Measurements from ENCODE around the gene TNRC18. TPM values are rescaled to one million over a fixed set of nuclear protein-coding genes. Genes with fewer than 3 reads are reported as not detected.

The TNRC18 gene
- total RNA-seq, 2 experiments from 2014 or later: 64.0 to 65.7 TPM

- ATAC-seq (peak; percentile 17), DNase-seq (no peak)
- Mint-ChIP-seq H3K27me3 (peaks cover 78% of the 10 kb centered on the region), H3K36me3 (no peaks in the 10 kb centered on the region), H3K27ac (no peak overlapping the region), H3K4me1 (peaks cover 28% of the 10 kb centered on the region), H3K4me3 (peak overlapping the region; percentile 32), H3K9me3 (ENCODE audit: low read depth) (no peaks in the 10 kb centered on the region)
- CTCF ChIA-PET: interaction anchor here (0.9 to 5.0 kb wide), 8 partner anchors 23 to 181 kb away, joined by 3 to 30 read pairs (median 3); no protein-coding TSS in a partner anchor
These were observed 2.5 kb downstream of the TNRC18 start for GRCh38 chr7:5420881-5421713.

- no peak for ATAC-seq
- H3K9me3 Mint-ChIP-seq (ENCODE audit: low read depth): no peaks in the 10 kb centered on the region
- peak overlapping the region; percentile 22 for H3K4me3 Mint-ChIP-seq
- CTCF ChIA-PET: interaction anchor here (0.9 to 1.5 kb wide), 3 partner anchors 24 to 64 kb away, joined by 3 to 4 read pairs (median 3); no protein-coding TSS in a partner anchor
- peaks cover 70% of the 10 kb centered on the region for H3K27me3 Mint-ChIP-seq
- H3K27ac Mint-ChIP-seq: no peak overlapping the region
- H3K36me3 Mint-ChIP-seq: no peaks in the 10 kb centered on the region
- H3K4me1 Mint-ChIP-seq: peaks cover 24% of the 10 kb centered on the region
- no peak for DNase-seq
These were observed 3.4 kb downstream of the TNRC18 start for GRCh38 chr7:5420067-5420880.

GRCh38 chr7:5419539-5420066 is 4.0 kb downstream of the TNRC18 start:
- Mint-ChIP-seq H3K4me1 (peaks cover 17% of the 10 kb centered on the region), H3K9me3 (ENCODE audit: low read depth) (no peaks in the 10 kb centered on the region), H3K4me3 (no peak overlapping the region), H3K27me3 (peaks cover 68% of the 10 kb centered on the region), H3K36me3 (no peaks in the 10 kb centered on the region), H3K27ac (no peak overlapping the region)
- ATAC-seq: no peak
- CTCF ChIA-PET: interaction anchor here (1.4 to 1.5 kb wide), 2 partner anchors 23 to 44 kb away, joined by 3 to 4 read pairs; no protein-coding TSS in a partner anchor
- DNase-seq: no peak

GRCh38 chr7:5418285-5418582 is 5.4 kb downstream of the TNRC18 start:
- no peak overlapping the region for H3K4me3 Mint-ChIP-seq
- no peak for DNase-seq
- no peaks in the 10 kb centered on the region for H3K9me3 Mint-ChIP-seq (ENCODE audit: low read depth)
- peaks cover 13% of the 10 kb centered on the region for H3K4me1 Mint-ChIP-seq
- no peak overlapping the region for H3K27ac Mint-ChIP-seq
- no peaks in the 10 kb centered on the region for H3K36me3 Mint-ChIP-seq
- CTCF ChIA-PET: interaction anchor here (0.6 kb wide), 1 partner anchor 439 kb away, joined by 3 read pairs; no protein-coding TSS in a partner anchor
- H3K27me3 Mint-ChIP-seq: peaks cover 67% of the 10 kb centered on the region
- no peak for ATAC-seq

GRCh38 chr7:5417106-5418071 is 6.2 kb downstream of the TNRC18 start:
- H3K36me3 Mint-ChIP-seq: no peaks in the 10 kb centered on the region
- no peak overlapping the region for H3K4me3 Mint-ChIP-seq
- H3K9me3 Mint-ChIP-seq (ENCODE audit: low read depth): no peaks in the 10 kb centered on the region
- H3K4me1 Mint-ChIP-seq: peaks cover 10% of the 10 kb centered on the region
- peaks cover 64% of the 10 kb centered on the region for H3K27me3 Mint-ChIP-seq
- CTCF ChIA-PET: interaction anchor here (0.6 to 1.2 kb wide), 2 partner anchors 11 to 440 kb away, joined by 3 to 5 read pairs; no protein-coding TSS in a partner anchor
- ATAC-seq (no peak), DNase-seq (no peak)
- H3K27ac Mint-ChIP-seq: no peak overlapping the region

- Mint-ChIP-seq H3K4me3 (no peak overlapping the region), H3K36me3 (no peaks in the 10 kb centered on the region), H3K4me1 (peaks cover 10% of the 10 kb centered on the region), H3K9me3 (ENCODE audit: low read depth) (no peaks in the 10 kb centered on the region), H3K27me3 (peaks cover 58% of the 10 kb centered on the region), H3K27ac (no peak overlapping the region)
- CTCF ChIA-PET: no interaction called here
- no peak for DNase-seq
- ATAC-seq: no peak
These were observed 8.7 kb downstream of the TNRC18 start for GRCh38 chr7:5414916-5415315.

- H3K27me3 Mint-ChIP-seq: peaks cover 51% of the 10 kb centered on the region
- CTCF ChIA-PET: no interaction called here
- ATAC-seq (no peak), DNase-seq (no peak)
- H3K4me1 Mint-ChIP-seq: peaks cover 2% of the 10 kb centered on the region
- H3K4me3 Mint-ChIP-seq: no peak overlapping the region
- H3K27ac Mint-ChIP-seq: no peak overlapping the region
- no peaks in the 10 kb centered on the region for H3K9me3 Mint-ChIP-seq (ENCODE audit: low read depth)
- no peaks in the 10 kb centered on the region for H3K36me3 Mint-ChIP-seq
These were observed 10.2 kb downstream of the TNRC18 start for GRCh38 chr7:5413449-5413786.

- CTCF ChIA-PET: interaction anchor here (1.0 to 1.5 kb wide), 4 partner anchors 12 to 42 kb away, joined by 3 to 4 read pairs (median 3); no protein-coding TSS in a partner anchor
- no peaks in the 10 kb centered on the region for H3K36me3 Mint-ChIP-seq
- H3K27me3 Mint-ChIP-seq: peaks cover 32% of the 10 kb centered on the region
- no peak overlapping the region for H3K27ac Mint-ChIP-seq
- ATAC-seq (no peak), DNase-seq (no peak)
- H3K4me1 Mint-ChIP-seq: peaks cover 1% of the 10 kb centered on the region
- H3K9me3 Mint-ChIP-seq (ENCODE audit: low read depth): no peaks in the 10 kb centered on the region
- no peak overlapping the region for H3K4me3 Mint-ChIP-seq
These were observed 14.9 kb downstream of the TNRC18 start for GRCh38 chr7:5408777-5409176.

GRCh38 chr7:5406957-5407945 is 16.4 kb downstream of the TNRC18 start:
- no peaks in the 10 kb centered on the region for H3K9me3 Mint-ChIP-seq (ENCODE audit: low read depth)
- peaks cover 1% of the 10 kb centered on the region for H3K4me1 Mint-ChIP-seq
- no peaks in the 10 kb centered on the region for H3K36me3 Mint-ChIP-seq
- DNase-seq (no peak), ATAC-seq (no peak)
- CTCF ChIA-PET: interaction anchor here (1.1 to 1.6 kb wide), 4 partner anchors 9 to 167 kb away, joined by 3 to 5 read pairs (median 3); no protein-coding TSS in a partner anchor
- H3K27ac Mint-ChIP-seq: no peak overlapping the region
- peaks cover 24% of the 10 kb centered on the region for H3K27me3 Mint-ChIP-seq
- H3K4me3 Mint-ChIP-seq: no peak overlapping the region

- no peaks in the 10 kb centered on the region for H3K36me3 Mint-ChIP-seq
- ATAC-seq (no peak), DNase-seq (no peak)
- peaks cover 4% of the 10 kb centered on the region for H3K4me1 Mint-ChIP-seq
- no peaks in the 10 kb centered on the region for H3K9me3 Mint-ChIP-seq (ENCODE audit: low read depth)
- H3K27me3 Mint-ChIP-seq: peaks cover 11% of the 10 kb centered on the region
- no peak overlapping the region for H3K27ac Mint-ChIP-seq
- CTCF ChIA-PET: no interaction called here
- no peak overlapping the region for H3K4me3 Mint-ChIP-seq
These were observed 19.2 kb downstream of the TNRC18 start for GRCh38 chr7:5404421-5404826.

GRCh38 chr7:5403442-5403841 is 20.2 kb downstream of the TNRC18 start:
- peaks cover 6% of the 10 kb centered on the region for H3K27me3 Mint-ChIP-seq
- CTCF ChIA-PET: no interaction called here
- H3K9me3 Mint-ChIP-seq (ENCODE audit: low read depth): no peaks in the 10 kb centered on the region
- DNase-seq (no peak), ATAC-seq (no peak)
- no peak overlapping the region for H3K4me3 Mint-ChIP-seq
- H3K36me3 Mint-ChIP-seq: no peaks in the 10 kb centered on the region
- H3K27ac Mint-ChIP-seq: no peak overlapping the region
- H3K4me1 Mint-ChIP-seq: peaks cover 4% of the 10 kb centered on the region

GRCh38 chr7:5397736-5398135 is 25.9 kb downstream of the TNRC18 start:
- Mint-ChIP-seq H3K4me1 (peaks cover 36% of the 10 kb centered on the region), H3K4me3 (peak overlapping the region; percentile 79), H3K27ac (peak overlapping the region; percentile 97), H3K9me3 (ENCODE audit: low read depth) (no peaks in the 10 kb centered on the region), H3K36me3 (peaks cover 10% of the 10 kb centered on the region), H3K27me3 (no peaks in the 10 kb centered on the region)
- CTCF ChIA-PET: interaction anchor here (1.0 to 5.6 kb wide), 12 partner anchors 8 to 381 kb away, joined by 3 to 30 read pairs (median 6); partner anchors contain the start of gene TNRC18
- DNase-seq (no peak), ATAC-seq (no peak)

Measured in activated CD8-positive, alpha-beta memory T cell treated with anti-CD3 and anti-CD28 coated beads, Interleukin-2, amount 10 ng/mL, durations not matched to agents 7 days and 5 days (primary cell).